PC-3 (cell line): Measurements from ENCODE around the gene CCDC34. TPM values are rescaled to one million over a fixed set of nuclear protein-coding genes. Genes with fewer than 3 reads are reported as not detected.

Experiments
- ATAC-seq: fragments of 200-7000 bp; cut with Tn5 transposase; 2 replicates; pipeline ENCODE4 v1.9.1; 2020; ENCODE audit warnings: mild to moderate bottlenecking, moderate library complexity
- BruUV-seq: library from RNA; stranded (reverse); fragments of 400-500 nt; replicated peaks from 2 replicates; lab custom pipeline; 2021; lab: Mats Ljungman, UMichigan
- CTCF ChIA-PET: fragments of 300-600 bp; sonication (Branson Sonifier 250); formaldehyde crosslinking; loops from one replicate; lab custom pipeline; 2022; ENCODE audit warnings: antibody characterized with exemption; lab: Charles Lee
- POLR2A ChIA-PET: fragments of 300-600 bp; sonication (Branson Sonifier 250); formaldehyde crosslinking; loops from one replicate; lab custom pipeline; 2022; ENCODE audit warnings: antibody characterized with exemption; ENCODE audit not compliant: unreplicated experiment; lab: Charles Lee
- DNase-seq: peaks from one replicate; pipeline ENCODE4 v3.0.0-alpha.2; 2015
- H2AFZ ChIP-seq: fragments of 300-600 bp; sonication (generic); 2 replicates; pipeline ENCODE4 v1.6.0; 2016; ENCODE audit warnings: antibody characterized with exemption, low read length
- H3F3A ChIP-seq: fragments of 300-600 bp; sonication (generic); one replicate; pipeline ENCODE4 v1.6.0; 2017; ENCODE audit warnings: antibody characterized with exemption, low read length, control low read depth, mild to moderate bottlenecking; ENCODE audit not compliant: unreplicated experiment
- H3K27ac ChIP-seq: fragments of 300-600 bp; sonication (generic); 2 replicates; pipeline ENCODE4 v1.5.1; 2016; ENCODE audit warnings: mild to moderate bottlenecking, low read length
- H3K27me3 ChIP-seq: fragments of 300-600 bp; sonication (generic); 2 replicates; pipeline ENCODE4 v1.6.1; 2016; ENCODE audit warnings: low read length, mixed read lengths
- H3K36me3 ChIP-seq: fragments of 300-600 bp; sonication (generic); 2 replicates; pipeline ENCODE4 v1.6.1; 2016; ENCODE audit warnings: low read depth, mixed run types, low read length, mixed read lengths
- H3K4me1 ChIP-seq: fragments of 300-600 bp; sonication (generic); 2 replicates; pipeline ENCODE4 v1.5.1; 2016; ENCODE audit warnings: low read length; ENCODE audit not compliant: insufficient read depth
- H3K4me2 ChIP-seq: fragments of 300-600 bp; sonication (generic); 2 replicates; pipeline ENCODE4 v1.6.0; 2016; ENCODE audit warnings: low read length
- H3K4me3 ChIP-seq: fragments of 300-600 bp; sonication (generic); 2 replicates; pipeline ENCODE4 v1.5.1; 2016; ENCODE audit warnings: mild to moderate bottlenecking, low read length, mixed read lengths
- H3K79me2 ChIP-seq: fragments of 300-600 bp; sonication (generic); 2 replicates; pipeline ENCODE4 v1.6.1; 2017; ENCODE audit warnings: low read length, mixed read lengths
- H3K9ac ChIP-seq: fragments of 300-600 bp; sonication (generic); 2 replicates; pipeline ENCODE4 v1.6.0; 2016; ENCODE audit warnings: mild to moderate bottlenecking, low read length
- H3K9me2 ChIP-seq: fragments of 300-600 bp; sonication (generic); replicated peaks from 2 replicates; pipeline ENCODE4 v1.6.1; 2016; ENCODE audit warnings: mixed run types, low read length, mixed read lengths
- H3K9me3 ChIP-seq: fragments of 300-600 bp; sonication (generic); 2 replicates; pipeline ENCODE4 v1.6.1; 2016; ENCODE audit warnings: low read length, mixed read lengths
- H4K20me1 ChIP-seq: fragments of 300-600 bp; sonication (generic); 2 replicates; pipeline ENCODE4 v1.6.1; 2016; ENCODE audit warnings: low read length, mixed read lengths
- CTCF ChIP-seq: fragments of 300-600 bp; sonication (generic); conservative IDR thresholded peaks from 2 replicates; pipeline ENCODE4 v1.5.1; 2017; ENCODE audit warnings: antibody characterized with exemption, low read depth, mild to moderate bottlenecking, low read length
- EZH2 ChIP-seq: fragments of 300-600 bp; sonication (generic); IDR thresholded peaks from one replicate; pipeline ENCODE4 v1.6.1; 2017; ENCODE audit warnings: antibody characterized with exemption, mild to moderate bottlenecking, low read length; ENCODE audit not compliant: unreplicated experiment
- EZH2phosphoT487 ChIP-seq: fragments of 300-600 bp; sonication (generic); IDR thresholded peaks from 2 replicates; pipeline ENCODE4 v1.6.1; 2018; ENCODE audit warnings: mild to moderate bottlenecking, antibody characterized with exemption, low read length, borderline replicate concordance
- intact Hi-C: fragments of 100-400 bp; cut with micrococcal nuclease; formaldehyde crosslinking; loops from 2 replicates; pipeline ENCODE4 v1.9.0; 2023
- total RNA-seq: library from RNA; depleted of rRNA; stranded (reverse); fragments of >200 nt; gene quantifications from 2 replicates; pipeline ENCODE4 v1.2.3, GENCODE V29; 2014

CCDC34 gene
- total RNA-seq, 1 experiment from 2014 or later: 11.0 TPM

GRCh38 chr11:27409049-27409448, 46.0 kb upstream of the CCDC34 start:
- intact Hi-C loops: no loop called here
- no peaks in the 10 kb centered on the region for H3K27me3 ChIP-seq
- H4K20me1 ChIP-seq: no peaks in the 10 kb centered on the region
- H3K36me3 ChIP-seq: no peaks in the 10 kb centered on the region
- no peaks in the 10 kb centered on the region for H3K9me3 ChIP-seq
- no peaks in the 10 kb centered on the region for H3F3A ChIP-seq
- no peak for ATAC-seq
- no peaks in the 10 kb centered on the region for H3K9me2 ChIP-seq
- peaks cover 9% of the 10 kb centered on the region for H3K79me2 ChIP-seq
- no peak overlapping the region for H3K4me3 ChIP-seq
- ChIA-PET CTCF (no interaction called here), POLR2A (interaction anchor here (0.5 to 0.6 kb wide), 2 partner anchors 32 to 34 kb away, joined by 4 to 5 read pairs; no protein-coding TSS in a partner anchor)
- H3K4me1 ChIP-seq: peaks cover 5% of the 10 kb centered on the region; the same call in 1 of the 2 replicates
- DNase-seq: no peak
- BruUV-seq: no TSS peak
- H3K4me2 ChIP-seq: no peak overlapping the region
- H3K9ac ChIP-seq: no peak overlapping the region
- no peak overlapping the region for H3K27ac ChIP-seq
- TF ChIP-seq CTCF (no peak), EZH2phosphoT487 (no peak), EZH2 (no peak)
- H2AFZ ChIP-seq: no peak overlapping the region

GRCh38 chr11:27408246-27408800, 45.3 kb upstream of the CCDC34 start:
- DNase-seq (no peak), ATAC-seq (no peak)
- H3K4me1 ChIP-seq: peaks cover 4% of the 10 kb centered on the region; the same call in 1 of the 2 replicates
- ChIA-PET CTCF (no interaction called here), POLR2A (no interaction called here)
- no TSS peak for BruUV-seq
- peaks cover 2% of the 10 kb centered on the region; the same call in 1 of the 2 replicates for H3K79me2 ChIP-seq
- no peaks in the 10 kb centered on the region for H3K36me3 ChIP-seq
- H3K9me2 ChIP-seq: no peaks in the 10 kb centered on the region
- H3K27ac ChIP-seq: no peak overlapping the region
- no peaks in the 10 kb centered on the region for H3K9me3 ChIP-seq
- H2AFZ ChIP-seq: no peak overlapping the region
- no peak overlapping the region for H3K9ac ChIP-seq
- H3K4me3 ChIP-seq: no peak overlapping the region
- no peaks in the 10 kb centered on the region for H3K27me3 ChIP-seq
- intact Hi-C loops: no loop called here
- no peak overlapping the region for H3K4me2 ChIP-seq
- no peaks in the 10 kb centered on the region for H3F3A ChIP-seq
- no peaks in the 10 kb centered on the region for H4K20me1 ChIP-seq
- TF ChIP-seq CTCF (no peak), EZH2 (no peak), EZH2phosphoT487 (no peak)

DNA sequence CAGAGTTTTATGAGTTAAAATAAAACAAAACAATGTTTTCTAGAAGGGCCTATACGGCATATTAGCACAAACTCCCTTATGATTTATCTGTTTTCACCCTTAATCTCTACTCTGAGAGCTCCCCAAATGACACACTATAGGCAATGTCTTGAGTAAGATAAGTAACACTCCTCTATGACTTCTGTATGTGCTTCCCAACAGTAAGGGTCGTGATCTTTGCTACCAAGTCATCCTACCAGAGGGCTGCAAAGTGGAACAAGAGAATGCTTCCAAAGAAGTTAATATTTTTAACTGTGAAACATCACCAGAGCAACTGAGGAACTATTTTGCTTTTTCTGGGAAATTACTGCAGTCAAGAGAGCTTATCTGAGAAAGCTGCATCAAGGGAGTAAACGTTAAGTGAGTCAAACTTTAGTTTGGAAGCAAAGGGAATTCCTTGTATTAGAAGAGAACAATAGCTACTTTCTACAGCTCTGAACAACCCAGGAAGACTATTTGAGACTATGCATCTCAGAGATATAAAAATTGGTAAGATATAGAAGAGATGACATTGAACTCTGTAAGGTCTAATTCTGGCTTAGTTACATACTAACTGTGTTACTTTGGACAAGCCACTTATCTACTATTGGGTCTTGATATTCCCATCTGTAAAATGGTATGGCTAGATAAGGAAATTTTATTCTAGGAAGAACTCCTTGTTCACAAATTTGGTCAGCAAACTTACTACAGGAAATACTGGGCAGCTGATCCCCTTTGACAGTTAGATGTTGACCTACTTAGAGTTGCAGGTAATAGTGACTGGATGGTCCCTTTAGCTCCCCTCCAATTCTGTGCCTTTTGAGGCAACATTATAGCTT, 43.7 kb upstream of the CCDC34 start:
- H3K4me2 ChIP-seq: no peak overlapping the region
- H3K9me3 ChIP-seq: no peaks in the 10 kb centered on the region
- no peak overlapping the region for H3K4me3 ChIP-seq
- H3K9me2 ChIP-seq: no peaks in the 10 kb centered on the region
- no TSS peak for BruUV-seq
- H3K4me1 ChIP-seq: peaks cover 20% of the 10 kb centered on the region
- ATAC-seq (no peak), DNase-seq (no peak)
- no peaks in the 10 kb centered on the region for H3K79me2 ChIP-seq
- no peak overlapping the region for H2AFZ ChIP-seq
- no peak overlapping the region for H3K27ac ChIP-seq
- no peaks in the 10 kb centered on the region for H3K36me3 ChIP-seq
- ChIA-PET CTCF (no interaction called here), POLR2A (interaction anchor here (0.6 kb wide), 1 partner anchor 50 kb away, joined by 4 read pairs; no protein-coding TSS in a partner anchor)
- intact Hi-C loops: no loop called here
- no peaks in the 10 kb centered on the region for H4K20me1 ChIP-seq
- H3K27me3 ChIP-seq: no peaks in the 10 kb centered on the region
- TF ChIP-seq CTCF (no peak), EZH2phosphoT487 (no peak), EZH2 (no peak)
- no peak overlapping the region for H3K9ac ChIP-seq
- peaks cover 6% of the 10 kb centered on the region for H3F3A ChIP-seq
